ENCODE results near the gene C3. TPM values are rescaled to one million over a fixed set of nuclear protein-coding genes. Genes with fewer than 3 reads are reported as not detected.

Gene C3
- total and polyA plus RNA-seq, 7 donors, result 37.7 to 120 (median 88.4) TPM

DNA sequence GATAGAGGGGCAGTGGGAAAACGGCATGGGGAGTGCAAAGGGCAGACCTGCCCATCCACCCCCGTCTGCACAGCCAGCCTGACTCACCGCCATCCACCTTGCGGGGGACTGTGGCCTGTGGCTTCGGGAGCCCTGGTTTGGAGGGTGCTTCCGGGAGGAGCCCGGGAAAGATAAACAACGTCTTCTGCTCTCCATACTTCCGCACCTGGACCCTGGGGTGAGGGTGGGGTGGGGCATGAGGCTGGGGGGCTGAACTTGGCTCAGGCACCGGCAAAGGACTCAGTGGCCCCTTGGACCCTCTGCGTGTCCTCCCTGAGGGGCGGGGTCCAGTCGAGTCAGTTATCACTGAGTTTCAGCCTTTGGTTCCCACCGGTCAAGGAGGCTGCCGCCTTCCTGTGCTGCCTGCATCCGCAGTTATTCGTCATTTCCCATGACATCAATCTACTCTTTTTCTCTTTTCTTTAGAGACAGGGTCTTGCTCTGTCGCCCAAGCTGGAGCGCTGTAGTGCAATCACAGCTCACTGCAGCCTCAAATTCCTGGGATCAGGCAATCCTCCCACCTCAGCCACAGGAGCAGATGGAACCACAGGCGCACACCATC is 13.7 kb upstream of the C3 start:
- H3K4me3 ChIP-seq, result no peak overlapping the region
- no peaks in the 10 kb centered on the region for H3K27me3 ChIP-seq (ENCODE audit: insufficient read depth in 3 of 3, low read length in 2 of 3)
- no peak for TF ChIP-seq CTCF (IDR thresholded peaks at IDR 0.05)
- no peak overlapping the region for H3K27ac ChIP-seq
- intact Hi-C loops (cut with DNase I), result loop anchor here in 1 of 2 donors (5.0 kb wide), 1 partner anchor 33 kb away; the partner anchor contains the start of gene SH2D3A
- 80 to 90% (median 81%) methylated on average over 20 of the region's 20 CpGs for WGBS, 3 donors
- ATAC-seq, result no peak
- peaks cover 0 to 44% of the 10 kb centered on the region in 2 donors for H3K36me3 ChIP-seq (ENCODE audit: insufficient read depth in 1 of 2, low read depth in 1 of 2)
- no peaks in the 10 kb centered on the region for H3K9me3 ChIP-seq
- DNase-seq, result peak in 1 of 2 donors; percentile 44
- peaks cover 17% of the 10 kb centered on the region for H3K4me1 ChIP-seq

DNA sequence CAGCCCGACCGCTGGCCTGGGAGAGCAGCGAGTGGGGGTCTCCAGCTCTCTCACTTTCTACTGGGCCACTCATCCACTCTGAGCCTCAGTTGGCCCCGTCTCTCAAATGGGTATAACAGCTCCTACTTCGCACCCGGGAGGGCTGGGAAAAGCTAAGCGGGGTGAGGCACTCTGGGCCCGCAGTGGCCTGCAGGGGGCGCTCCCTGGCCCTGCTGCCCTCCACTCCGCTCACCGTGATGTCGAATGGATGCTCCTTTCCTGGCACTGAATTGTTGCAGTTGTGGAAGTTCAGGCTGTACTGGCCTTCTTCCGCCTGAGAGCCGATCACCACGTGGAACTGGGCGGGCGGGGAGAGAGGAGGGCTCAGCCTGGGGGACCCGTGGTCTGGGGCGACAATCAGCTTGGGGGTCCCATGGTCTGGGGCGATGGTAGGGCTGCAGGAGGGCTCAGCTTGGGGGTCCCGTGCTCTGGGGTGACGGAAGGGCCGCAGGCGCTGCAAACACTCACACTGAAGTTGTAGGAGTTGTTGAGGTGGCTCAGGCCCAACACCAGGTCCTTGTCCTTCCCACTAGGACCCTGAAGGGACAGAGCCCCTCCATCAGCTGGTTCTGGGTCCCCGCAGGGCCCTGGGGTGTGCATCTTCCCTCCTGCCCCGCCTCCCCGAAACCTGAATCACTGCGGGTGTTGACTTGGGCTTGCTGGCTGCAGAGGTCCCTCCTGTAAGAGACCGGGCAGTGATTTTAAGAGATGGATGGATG is 13.1 kb upstream of the C3 start:
- 86 to 93% (median 91%) methylated on average over 27 to 29 of the region's 29 CpGs for WGBS, 3 donors
- ATAC-seq, result no peak
- DNase-seq, result peak in 1 of 2 donors; percentile 54
- peak; percentile 11 for TF ChIP-seq CTCF (IDR thresholded peaks at IDR 0.05)
- intact Hi-C loops (cut with DNase I), result loop anchor here in 1 of 2 donors (5.0 kb wide), 1 partner anchor 34 kb away; the partner anchor contains the start of gene SH2D3A
- Histone ChIP-seq H3K4me3 (no peak overlapping the region), H3K4me1 (peaks cover 10% of the 10 kb centered on the region), H3K9me3 (no peaks in the 10 kb centered on the region), H3K27me3 (ENCODE audit: insufficient read depth in 3 of 3, low read length in 2 of 3) (no peaks in the 10 kb centered on the region), H3K27ac (no peak overlapping the region), H3K36me3 (ENCODE audit: insufficient read depth in 1 of 2, low read depth in 1 of 2) (peaks cover 0 to 44% of the 10 kb centered on the region in 2 donors)

GRCh38 chr19:6732803-6733337 is 12.4 kb upstream of the C3 start:
- H3K9me3 ChIP-seq, result no peaks in the 10 kb centered on the region
- H3K27me3 ChIP-seq (ENCODE audit: insufficient read depth in 3 of 3, low read length in 2 of 3), result no peaks in the 10 kb centered on the region
- DNase-seq (peak in 1 of 2 donors; percentile 45), ATAC-seq (no peak)
- no peak for TF ChIP-seq CTCF (IDR thresholded peaks at IDR 0.05)
- H3K27ac ChIP-seq, result no peak overlapping the region
- intact Hi-C loops (cut with DNase I), result loop anchor here in 1 of 2 donors (5.0 kb wide), 1 partner anchor 34 kb away; the partner anchor contains the start of gene SH2D3A
- no peak overlapping the region for H3K4me3 ChIP-seq
- 87 to 89% (median 89%) methylated on average over 15 to 21 of the region's 21 CpGs for WGBS, 3 donors
- peaks cover 0 to 44% of the 10 kb centered on the region in 2 donors for H3K36me3 ChIP-seq (ENCODE audit: insufficient read depth in 1 of 2, low read depth in 1 of 2)
- peaks cover 5% of the 10 kb centered on the region for H3K4me1 ChIP-seq

- 89 to 90% (median 90%) methylated on average over 22 of the region's 22 CpGs for WGBS, 3 donors
- DNase-seq, result peak in 1 of 2 donors; percentile 45
These were observed 11.4 kb upstream of the C3 start for GRCh38 chr19:6731822-6732221.

More at GRCh38 chr19:6731822-6732221, 11.4 kb upstream of the C3 start:
- intact Hi-C loops (cut with DNase I), result loop anchor here in 1 of 2 donors (5.0 kb wide), 1 partner anchor 35 kb away; the partner anchor contains the start of gene SH2D3A
- Histone ChIP-seq H3K4me1 (peaks cover 5% of the 10 kb centered on the region), H3K27me3 (ENCODE audit: insufficient read depth in 3 of 3, low read length in 2 of 3) (no peaks in the 10 kb centered on the region), H3K36me3 (ENCODE audit: insufficient read depth in 1 of 2, low read depth in 1 of 2) (peaks cover 0 to 44% of the 10 kb centered on the region in 2 donors), H3K4me3 (no peak overlapping the region), H3K9me3 (no peaks in the 10 kb centered on the region), H3K27ac (no peak overlapping the region)
- ATAC-seq, result no peak
- TF ChIP-seq CTCF (IDR thresholded peaks at IDR 0.05), result no peak
